Measurements from ENCODE around the gene COL4A4.
"Not testable (repeated sequence)": the region's sequence is repeated elsewhere in the genome, so short reads cannot be mapped to it uniquely, and the experiment has no call there.

COL4A4 gene

DNA sequence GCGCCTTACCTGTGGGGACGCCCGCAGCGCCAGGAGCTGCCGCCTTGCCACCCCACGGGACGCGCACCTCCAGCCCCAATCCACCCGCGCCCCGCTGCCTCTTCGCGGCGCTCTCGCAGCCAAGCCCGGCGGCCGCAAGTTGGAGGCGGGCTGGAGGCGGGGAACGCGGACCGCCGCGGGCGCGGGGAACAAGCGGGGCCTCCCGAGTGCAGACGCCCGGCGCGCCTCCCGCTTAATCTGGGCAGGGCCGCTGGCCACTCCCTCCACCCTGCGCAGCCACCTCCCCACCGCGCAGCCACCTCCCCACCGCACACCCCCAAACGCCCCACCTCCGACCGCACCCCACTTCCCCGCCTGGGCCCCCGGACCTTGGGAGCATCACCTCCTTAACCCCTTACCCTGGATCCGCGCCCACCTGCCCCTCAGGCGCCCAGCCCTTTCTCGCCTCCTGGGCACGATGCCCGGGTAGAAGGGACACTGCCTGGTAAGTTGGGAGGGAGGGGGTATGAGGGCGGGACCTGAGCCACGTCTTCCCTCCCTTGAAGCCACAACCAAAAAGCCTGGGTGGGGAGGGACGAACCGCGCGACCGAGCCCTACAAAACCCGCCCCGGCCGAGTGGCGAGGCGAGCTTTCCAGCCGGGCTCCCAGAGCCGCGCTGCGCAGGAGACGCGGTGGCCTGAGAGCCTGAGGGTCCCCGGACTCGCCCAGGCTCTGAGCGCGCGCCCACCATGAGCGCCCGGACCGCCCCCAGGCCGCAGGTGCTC lies at the start of gene COL4A4, which contains the start of gene COL4A3:
TSS of gene COL4A4 (minus strand) at position 208 of the 765 bp plus-strand sequence. CDS start 16,722 bp downstream, outside the sequence.
TSS of gene COL4A3 (plus strand) at position 627 of the 765 bp plus-strand sequence. CDS start at position 730, 103 bp downstream.
- DNase-seq: peak; percentile 26

DNA sequence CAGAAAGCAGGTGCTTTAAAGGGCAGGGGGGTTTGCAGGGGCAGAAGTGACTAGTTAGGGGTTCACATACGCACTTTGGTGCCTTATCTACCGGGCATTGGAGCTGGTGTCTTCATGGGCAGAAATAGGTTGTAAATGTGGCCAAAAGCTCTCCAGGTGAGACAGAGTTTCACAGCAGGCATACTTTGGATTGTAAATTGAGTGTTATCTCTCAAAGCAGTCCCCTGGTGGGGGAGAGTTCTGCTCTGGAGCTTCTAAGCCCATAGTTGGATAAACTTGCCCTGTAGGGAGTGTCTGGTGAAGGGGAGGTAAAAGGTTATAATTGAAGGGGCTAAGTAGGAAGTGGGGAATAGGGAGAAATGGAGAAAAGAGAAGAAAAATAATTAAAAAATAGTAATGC lies 43.6 kb upstream of the COL4A4 start:
- no peak for DNase-seq

DNA sequence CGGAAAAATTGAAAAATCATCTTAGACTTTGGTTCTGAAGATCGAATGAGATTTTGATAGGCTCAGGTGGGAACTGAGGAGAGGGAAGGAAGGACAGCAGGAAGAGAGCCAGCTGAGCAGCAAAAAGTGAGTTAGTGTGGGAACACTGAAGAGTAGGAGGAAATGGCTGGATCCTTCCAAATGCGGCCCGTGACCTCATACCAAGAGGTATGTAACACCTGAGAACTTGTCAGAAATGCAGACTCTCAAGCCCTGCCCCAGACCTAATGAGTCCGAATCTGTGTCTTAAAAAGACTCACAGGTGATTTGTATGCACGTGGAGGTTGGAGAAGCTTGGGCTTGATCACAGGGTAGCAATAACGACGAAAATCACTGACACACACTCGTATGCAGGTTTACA lies 42.4 kb upstream of the COL4A4 start:
- DNase-seq: no peak

DNA sequence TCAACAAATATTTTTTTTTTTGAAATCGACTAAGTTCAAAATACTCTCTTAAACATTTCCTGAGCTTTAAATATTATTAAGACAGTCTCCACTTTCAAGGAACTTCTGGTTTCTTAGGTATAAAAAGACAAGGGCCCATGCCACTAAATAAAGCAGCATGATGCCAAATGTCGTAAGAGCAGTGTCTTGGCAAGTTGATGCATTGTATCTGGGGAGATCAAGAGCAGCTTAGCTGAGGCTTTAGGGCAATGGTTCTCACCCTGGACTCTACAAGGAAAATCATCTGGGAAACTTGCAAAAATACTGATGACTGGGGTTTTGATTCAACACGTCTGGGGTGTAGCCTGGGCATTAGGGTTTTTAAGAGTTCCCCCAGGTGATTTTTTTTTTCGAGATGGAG lies 41.7 kb upstream of the COL4A4 start:
- DNase-seq: no peak

DNA sequence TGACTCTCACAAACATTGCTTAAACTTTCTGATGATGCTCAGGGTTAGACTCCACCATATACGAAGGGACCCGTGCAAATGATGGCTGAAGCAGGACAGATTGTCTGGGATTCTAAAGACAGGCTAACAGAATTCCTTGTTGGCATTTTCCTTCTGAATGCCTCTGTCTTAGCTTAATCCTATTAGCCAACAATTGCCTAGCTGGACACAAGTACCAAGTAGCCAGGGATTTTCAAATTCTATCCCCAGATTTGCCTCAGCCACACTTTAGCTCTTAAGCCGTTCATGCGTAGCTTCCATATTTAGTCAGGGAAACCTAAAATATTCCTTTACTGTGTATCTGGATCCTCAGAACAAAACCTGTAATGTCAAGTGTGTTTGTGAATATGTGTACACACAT lies 40.4 kb upstream of the COL4A4 start:
- DNase-seq: no peak

DNA sequence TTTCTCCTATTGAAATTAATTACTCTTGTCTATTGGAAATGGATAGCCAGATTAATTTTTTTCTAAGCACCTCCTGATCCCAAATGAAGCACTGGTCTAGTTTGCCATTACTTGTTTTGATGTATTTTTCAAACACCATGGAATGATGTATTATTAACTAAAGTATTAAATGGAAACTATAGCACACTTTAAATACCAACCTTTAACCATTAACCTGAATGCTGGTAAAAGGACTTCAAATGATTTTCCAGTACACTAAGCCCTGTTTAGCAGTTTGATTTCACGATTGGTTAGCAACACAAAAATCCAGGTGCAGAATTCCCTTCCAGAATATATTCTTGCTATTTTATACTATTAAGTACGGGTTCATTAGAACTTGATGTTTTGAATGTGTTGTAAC lies 37.8 kb upstream of the COL4A4 start:
- DNase-seq: no peak

- DNase-seq: no peak
Measured at GRCh38 chr2:227198866-227199265, 34.9 kb upstream of the COL4A4 start.

DNA sequence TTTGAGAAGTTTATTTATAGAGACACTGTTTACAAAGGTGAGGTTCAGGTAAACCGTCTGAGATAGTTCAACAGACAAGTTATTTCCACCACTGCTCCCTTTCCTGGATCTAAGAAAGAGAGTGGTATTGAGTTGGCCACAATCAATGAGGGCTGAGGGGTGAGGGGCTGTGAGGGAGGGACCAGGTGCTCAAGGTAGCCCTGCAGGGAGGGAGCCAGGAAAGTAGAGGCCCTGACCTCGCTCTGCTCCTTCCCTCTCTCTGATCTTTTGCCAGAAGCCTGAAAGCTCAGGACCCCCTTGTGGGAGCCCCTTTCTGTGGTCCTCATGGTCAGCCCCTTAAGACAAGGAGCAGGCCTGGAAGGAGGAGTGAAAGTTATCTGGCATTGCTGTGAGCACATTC lies 30.2 kb upstream of the COL4A4 start:
- no peak for DNase-seq

GRCh38 chr2:227192491-227192890 lies 28.5 kb upstream of the COL4A4 start:
- no peak for DNase-seq

GRCh38 chr2:227191367-227191766 lies 27.4 kb upstream of the COL4A4 start:
- DNase-seq: no peak

- DNase-seq: no peak
Measured at GRCh38 chr2:227188292-227188691, 24.3 kb upstream of the COL4A4 start.

GRCh38 chr2:227186751-227187150 lies 22.7 kb upstream of the COL4A4 start:
- no peak for DNase-seq

GRCh38 chr2:227185615-227186232 lies 21.7 kb upstream of the COL4A4 start:
- DNase-seq: no peak

GRCh38 chr2:227183657-227184367 lies 19.8 kb upstream of the COL4A4 start:
- DNase-seq: no peak

GRCh38 chr2:227182765-227183164 lies 18.8 kb upstream of the COL4A4 start:
- no peak for DNase-seq

GRCh38 chr2:227180770-227181169 lies 16.8 kb upstream of the COL4A4 start:
- DNase-seq: no peak

GRCh38 chr2:227179988-227180685 lies 16.1 kb upstream of the COL4A4 start:
- DNase-seq: no peak

DNA sequence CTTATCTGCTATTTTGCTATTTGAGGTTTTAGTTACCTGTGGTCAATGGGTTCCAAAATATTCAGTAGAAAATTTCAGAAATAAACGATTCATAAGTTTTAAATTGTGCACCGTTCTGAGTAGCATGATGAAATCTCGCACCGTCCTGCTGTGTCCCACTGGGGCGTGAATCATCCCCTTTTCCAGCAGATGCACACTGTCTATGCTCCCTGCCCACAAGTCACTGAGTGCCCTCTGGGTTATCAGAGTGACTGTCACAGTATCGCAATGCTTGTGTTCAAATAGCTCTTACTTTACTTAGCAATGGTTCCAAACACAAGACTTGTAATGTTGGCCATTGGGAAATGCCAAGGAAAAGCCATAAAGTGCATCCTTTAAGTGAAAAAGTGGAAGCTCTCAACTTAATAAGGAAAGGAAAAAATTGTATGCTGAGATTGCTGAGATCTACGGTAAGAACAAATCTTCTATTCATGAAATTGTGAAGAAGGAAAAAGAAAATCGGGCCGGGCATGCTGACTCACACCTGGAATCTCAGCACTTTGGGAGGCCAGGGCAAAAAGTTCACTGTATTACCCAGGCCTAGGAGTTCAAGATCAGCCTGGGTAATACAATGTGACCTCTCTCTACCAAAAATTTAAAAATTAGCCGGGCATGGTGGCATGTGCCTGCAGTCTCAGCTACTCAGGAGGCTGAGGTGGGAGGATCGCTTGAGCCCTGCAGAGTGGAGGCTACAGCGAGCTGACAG lies 13.8 kb upstream of the COL4A4 start:
- no peak for DNase-seq

- not testable (repeated sequence) for DNase-seq
Measured at GRCh38 chr2:227171779-227172178, 7.8 kb upstream of the COL4A4 start.

GRCh38 chr2:227164763-227165291 lies 822 bp upstream of the COL4A4 start:
- peak; percentile 33 for DNase-seq

- peak; percentile 29 for DNase-seq
Measured at GRCh38 chr2:227163485-227163997, 464 bp downstream of the COL4A4 start.

GRCh38 chr2:227161947-227162346 lies 2.1 kb downstream of the COL4A4 start:
- DNase-seq: no peak

All from 8988T (cell line).